GM23248 (cell line): Measurements from ENCODE around the gene POT1. TPM values are rescaled to one million over a fixed set of nuclear protein-coding genes. Genes with fewer than 3 reads are reported as not detected.

Experiments
- DNase-seq: peaks from one replicate; pipeline ENCODE4 v3.0.0-alpha.2; 2015
- H2AFZ ChIP-seq: fragments of 200-600 bp; sonication (generic); 2 replicates; pipeline ENCODE4 v1.6.1; 2016; ENCODE audit warnings: antibody characterized with exemption
- H3F3A ChIP-seq: fragments of 200-600 bp; sonication (generic); 2 replicates; pipeline ENCODE4 v1.6.1; 2016; ENCODE audit warnings: mild to moderate bottlenecking, antibody characterized with exemption, mixed run types; ENCODE audit not compliant: insufficient read depth
- H3K27ac ChIP-seq: fragments of 200-600 bp; sonication (generic); 2 replicates; pipeline ENCODE4 v1.5.1; 2016; ENCODE audit warnings: mild to moderate bottlenecking
- H3K27me3 ChIP-seq: fragments of 200-600 bp; sonication (generic); replicated peaks from 2 replicates; pipeline ENCODE4 v1.6.1; 2016; ENCODE audit warnings: mild to moderate bottlenecking; ENCODE audit not compliant: insufficient read depth
- H3K36me3 ChIP-seq: fragments of 200-600 bp; sonication (generic); 2 replicates; pipeline ENCODE4 v1.6.1; 2016; ENCODE audit warnings: low read depth, mild to moderate bottlenecking
- H3K4me1 ChIP-seq: fragments of 200-600 bp; sonication (generic); 2 replicates; pipeline ENCODE4 v1.6.1; 2016; ENCODE audit warnings: mild to moderate bottlenecking; ENCODE audit not compliant: insufficient read depth
- H3K4me2 ChIP-seq: fragments of 200-600 bp; sonication (generic); one replicate; pipeline ENCODE4 v1.6.1; 2016; ENCODE audit warnings: mild to moderate bottlenecking; ENCODE audit not compliant: unreplicated experiment
- H3K4me3 ChIP-seq: fragments of 200-600 bp; sonication (generic); 2 replicates; pipeline ENCODE4 v1.5.1; 2016; ENCODE audit warnings: mild to moderate bottlenecking
- H3K79me2 ChIP-seq: fragments of 200-600 bp; sonication (generic); 2 replicates; pipeline ENCODE4 v1.6.1; 2016; ENCODE audit warnings: mild to moderate bottlenecking; ENCODE audit not compliant: insufficient read depth
- H3K9ac ChIP-seq: fragments of 200-600 bp; sonication (generic); 2 replicates; pipeline ENCODE4 v1.6.1; 2016; ENCODE audit warnings: mild to moderate bottlenecking
- H3K9me2 ChIP-seq: fragments of 200-600 bp; sonication (generic); 2 replicates; pipeline ENCODE4 v1.6.1; 2016; ENCODE audit warnings: mixed run types, mild to moderate bottlenecking, moderate library complexity; ENCODE audit not compliant: insufficient read depth
- H3K9me3 ChIP-seq: fragments of 200-600 bp; sonication (generic); one replicate; pipeline ENCODE4 v1.6.1; 2017; ENCODE audit warnings: low read depth
- H4K20me1 ChIP-seq: fragments of 200-600 bp; sonication (generic); 2 replicates; pipeline ENCODE4 v1.6.0; 2016; ENCODE audit not compliant: insufficient read depth
- EZH2 ChIP-seq: fragments of 200-600 bp; sonication (generic); IDR thresholded peaks from 2 replicates; pipeline ENCODE4 v1.6.1; 2018; ENCODE audit warnings: antibody characterized with exemption, mild to moderate bottlenecking; ENCODE audit not compliant: insufficient read depth, poor library complexity, severe bottlenecking
- EZH2phosphoT487 ChIP-seq: fragments of 200-600 bp; sonication (generic); IDR thresholded peaks from 2 replicates; pipeline ENCODE4 v1.6.1; 2018; ENCODE audit warnings: antibody characterized with exemption, moderate library complexity, mild to moderate bottlenecking, low read depth; ENCODE audit not compliant: insufficient read depth
- WGBS, 2 experiments: methylation state at CpG; one replicate each; pipeline ENCODE4 v1.1.6; 2015 to 2017; ENCODE audit warnings: low lambda C conversion rate in 2 of 2, low coverage in 1 of 2; ENCODE audit errors: missing lambda C conversion rate in 2 of 2; 5-methylcytosine and 5-hydroxymethylcytosine counted together
- in situ Hi-C: fragments of 300-500 bp; cut with MboI; formaldehyde crosslinking; loops from 2 replicates; pipeline ENCODE4 v1.15.0; 2020
- polyA plus RNA-seq: library from polyadenylated mRNA; unstranded; fragments of >200 nt; fragmentation: Nextera tagmentation; extraction: Ambion mirVana; gene quantifications from 2 replicates; pipeline ENCODE4 v1.2.1, GENCODE V29; 2016
- total RNA-seq: library from RNA; depleted of rRNA; stranded (reverse); fragments of >200 nt; shearing (Covaris generic); gene quantifications from 2 replicates; pipeline ENCODE4 v1.2.3, GENCODE V29; 2014

POT1 gene
- total and polyA plus RNA-seq, 2 experiments from 2014 or later, result 12.5 to 15.8 TPM

DNA sequence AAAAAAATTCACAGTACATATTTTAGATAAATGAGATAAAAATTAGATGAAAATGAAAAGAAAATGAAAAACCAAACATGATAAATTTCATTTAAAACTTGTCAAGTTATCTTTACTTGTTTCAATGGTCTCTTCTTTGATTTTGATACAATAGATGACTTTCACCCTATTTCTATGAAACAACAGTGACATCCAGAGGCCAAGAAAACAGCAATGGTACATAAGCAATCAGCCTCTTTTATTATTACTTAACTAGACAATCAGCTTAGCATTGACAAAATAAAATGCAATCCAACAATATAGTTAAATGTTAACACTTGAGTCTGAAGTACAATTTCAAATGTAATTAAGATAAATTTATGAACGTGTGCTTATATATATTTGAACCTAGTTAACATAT, 89.2 kb downstream of the POT1 start:
- no peak for TF ChIP-seq EZH2phosphoT487
- no peak for TF ChIP-seq EZH2
- 98 to 100% methylated on average over 1 of the region's 1 CpG for WGBS, 2 experiments
- no peaks in the 10 kb centered on the region for H3K9me3 ChIP-seq
- no peak overlapping the region for H3K4me2 ChIP-seq
- no peaks in the 10 kb centered on the region for H3F3A ChIP-seq
- in situ Hi-C loops, result no loop called here
- H3K36me3 ChIP-seq, result no peaks in the 10 kb centered on the region; the same call in 1 of the 2 replicates
- no peaks in the 10 kb centered on the region for H4K20me1 ChIP-seq
- H3K27me3 ChIP-seq, result no peaks in the 10 kb centered on the region
- DNase-seq, result no peak
- no peak overlapping the region for H3K4me3 ChIP-seq
- no peaks in the 10 kb centered on the region for H3K4me1 ChIP-seq
- H2AFZ ChIP-seq, result no peak overlapping the region
- no peak overlapping the region for H3K27ac ChIP-seq
- H3K9me2 ChIP-seq, result no peaks in the 10 kb centered on the region
- H3K9ac ChIP-seq, result no peak overlapping the region
- no peaks in the 10 kb centered on the region for H3K79me2 ChIP-seq

DNA sequence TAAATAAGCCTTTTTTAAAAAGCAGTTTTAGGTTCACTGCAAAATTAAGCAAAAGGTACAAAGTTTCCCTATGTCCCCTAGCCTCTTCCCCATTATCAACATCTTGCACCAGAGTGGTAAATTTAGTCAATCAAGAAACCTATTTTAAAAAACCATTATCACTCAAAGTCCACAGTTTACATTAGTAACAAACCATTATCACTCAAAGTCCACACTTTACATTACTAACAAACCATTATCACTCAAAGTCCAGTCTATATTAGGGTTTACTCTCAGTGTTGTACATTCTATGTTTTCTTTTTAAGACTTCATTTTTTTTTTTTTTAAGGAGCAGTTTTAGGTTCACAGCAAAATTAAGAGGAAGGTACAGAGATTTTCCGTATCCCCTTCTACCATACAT, 89.9 kb downstream of the POT1 start:
- Histone ChIP-seq H3K4me2 (no peak overlapping the region), H3K27me3 (no peaks in the 10 kb centered on the region), H3F3A (no peaks in the 10 kb centered on the region), H3K36me3 (no peaks in the 10 kb centered on the region; the same call in 1 of the 2 replicates), H2AFZ (no peak overlapping the region), H3K27ac (no peak overlapping the region), H3K4me3 (no peak overlapping the region), H3K79me2 (no peaks in the 10 kb centered on the region), H4K20me1 (no peaks in the 10 kb centered on the region), H3K9me3 (no peaks in the 10 kb centered on the region), H3K4me1 (no peaks in the 10 kb centered on the region), H3K9me2 (no peaks in the 10 kb centered on the region), H3K9ac (no peak overlapping the region)
- in situ Hi-C loops, result no loop called here
- no peak for DNase-seq
- TF ChIP-seq EZH2phosphoT487 (no peak), EZH2 (no peak)
- 95 to 100% methylated on average over 1 of the region's 1 CpG for WGBS, 2 experiments

DNA sequence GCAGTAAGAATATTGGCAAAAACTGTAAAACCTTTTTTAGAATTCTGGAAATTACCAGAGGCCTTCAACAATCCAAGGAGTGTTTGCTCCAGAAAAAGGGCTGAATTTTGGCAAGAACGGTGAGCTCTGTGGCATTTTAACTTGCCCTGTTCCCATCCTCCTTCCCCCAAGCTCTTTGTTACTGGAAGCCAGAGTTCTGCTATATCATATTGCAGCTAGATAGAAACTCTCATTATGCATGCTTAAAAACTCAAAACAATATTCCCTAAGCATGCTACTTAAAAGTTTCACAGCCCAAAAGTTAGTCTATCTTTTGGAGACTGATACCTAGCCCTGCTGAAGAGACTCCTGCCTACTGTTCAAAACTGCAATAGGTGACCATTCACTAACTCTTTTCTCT, 93.5 kb downstream of the POT1 start:
- in situ Hi-C loops, result no loop called here
- no peak overlapping the region for H3K27ac ChIP-seq
- H4K20me1 ChIP-seq, result no peaks in the 10 kb centered on the region

DNA sequence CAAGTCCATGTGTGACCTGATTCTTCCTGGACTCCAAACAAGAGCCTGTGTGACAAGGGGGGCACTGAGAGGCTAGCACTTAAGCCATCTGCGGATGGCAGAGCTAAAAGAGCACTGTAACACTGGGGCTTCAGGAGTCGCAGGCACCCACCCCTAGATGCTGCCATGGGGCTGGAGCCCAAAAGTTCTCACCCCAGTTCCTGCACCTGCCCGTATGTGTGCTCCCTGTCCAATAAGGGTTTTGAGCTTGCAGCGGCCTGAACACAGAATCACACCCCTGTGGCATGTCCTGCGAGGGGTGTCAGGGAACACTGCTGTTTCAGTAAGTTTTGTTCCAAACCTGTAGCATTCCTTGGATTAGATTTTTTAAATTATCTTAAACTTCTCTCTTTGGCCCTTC, 110.8 kb downstream of the POT1 start:
- H3K4me1 ChIP-seq, result no peaks in the 10 kb centered on the region
- in situ Hi-C loops, result no loop called here

More for the DNA sequence above, 93.5 kb downstream of the POT1 start:
- TF ChIP-seq EZH2 (no peak), EZH2phosphoT487 (no peak)
- H3F3A ChIP-seq, result no peaks in the 10 kb centered on the region
- no peaks in the 10 kb centered on the region for H3K27me3 ChIP-seq
- no peaks in the 10 kb centered on the region; the same call in 1 of the 2 replicates for H3K36me3 ChIP-seq
- H3K79me2 ChIP-seq, result no peaks in the 10 kb centered on the region
- no peak overlapping the region for H3K9ac ChIP-seq
- H3K9me2 ChIP-seq, result no peaks in the 10 kb centered on the region
- no peaks in the 10 kb centered on the region for H3K9me3 ChIP-seq
- no peak overlapping the region for H2AFZ ChIP-seq
- H3K4me2 ChIP-seq, result no peak overlapping the region
- no peaks in the 10 kb centered on the region for H3K4me1 ChIP-seq
- DNase-seq, result no peak
- 96 to 100% methylated on average over 1 of the region's 1 CpG for WGBS, 2 experiments
- H3K4me3 ChIP-seq, result no peak overlapping the region

More for the DNA sequence above, 110.8 kb downstream of the POT1 start:
- Histone ChIP-seq H3K9me3 (no peaks in the 10 kb centered on the region), H3K79me2 (no peaks in the 10 kb centered on the region), H3K27ac (no peak overlapping the region), H3K36me3 (0 out of 2 replicates have a peak, but pooled peaks cover under 1% of the 10 kb centered on the region), H4K20me1 (no peaks in the 10 kb centered on the region), H3K27me3 (no peaks in the 10 kb centered on the region), H3K4me3 (no peak overlapping the region), H3K9me2 (no peaks in the 10 kb centered on the region), H2AFZ (no peak overlapping the region), H3K9ac (no peak overlapping the region), H3F3A (no peaks in the 10 kb centered on the region), H3K4me2 (no peak overlapping the region)
- no peak for TF ChIP-seq EZH2
- TF ChIP-seq EZH2phosphoT487, result no peak
- no peak for DNase-seq
- 98 to 100% methylated on average over 5 of the region's 5 CpGs for WGBS, 2 experiments
